GM18502 (cell line): ENCODE data around the gene DIDO1.
"Not testable (repeated sequence)": the region's sequence is repeated elsewhere in the genome, so short reads cannot be mapped to it uniquely, and the experiment has no call there.

Experiments used
- ATAC-seq: cut with Tn5 transposase; IDR thresholded peaks from one replicate; pipeline ENCODE4 v1.9.1; 2021; ENCODE audit warnings: mild to moderate bottlenecking; ENCODE audit not compliant: unreplicated experiment, poor library complexity

DIDO1 gene

DNA sequence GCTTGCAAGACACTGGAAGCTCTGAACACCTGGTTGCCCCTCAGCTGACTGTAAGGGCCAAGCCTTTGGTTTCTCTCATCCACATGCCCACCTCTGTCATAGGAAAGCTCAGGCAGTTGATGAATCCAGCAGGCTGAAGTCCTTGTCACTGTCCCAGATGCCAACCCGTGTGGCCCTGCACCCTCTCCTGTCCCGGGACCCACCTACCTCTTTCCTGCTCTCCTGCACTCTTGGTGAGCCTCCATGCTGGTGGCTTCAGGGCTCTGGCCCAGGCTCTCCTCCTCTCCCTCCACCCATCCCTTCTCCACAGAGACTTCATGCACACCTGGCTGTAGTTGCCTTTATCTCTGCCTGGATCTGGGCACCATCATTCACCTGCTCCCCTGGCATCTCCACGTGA is 7.7 kb upstream of the DIDO1 start:
- ATAC-seq: no peak

DNA sequence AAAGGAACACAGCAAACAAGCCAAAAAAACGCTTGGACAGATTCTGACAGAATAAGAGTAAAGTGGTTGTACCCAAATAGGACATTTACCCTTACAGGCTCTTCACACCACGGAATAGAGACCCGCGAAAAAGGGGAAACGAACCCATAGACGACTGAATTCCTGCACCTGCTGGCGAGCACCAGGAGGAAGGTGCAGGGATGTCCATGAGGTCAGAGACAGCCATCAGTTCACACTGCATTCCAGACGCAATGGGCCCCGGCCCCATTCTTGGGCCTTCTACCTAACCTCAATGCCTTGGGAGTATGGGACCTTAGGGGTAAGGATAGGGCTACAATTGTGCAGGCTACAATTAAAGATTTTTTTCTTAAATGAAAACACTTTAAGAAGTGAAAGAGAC is 5.2 kb upstream of the DIDO1 start:
- no peak for ATAC-seq

DNA sequence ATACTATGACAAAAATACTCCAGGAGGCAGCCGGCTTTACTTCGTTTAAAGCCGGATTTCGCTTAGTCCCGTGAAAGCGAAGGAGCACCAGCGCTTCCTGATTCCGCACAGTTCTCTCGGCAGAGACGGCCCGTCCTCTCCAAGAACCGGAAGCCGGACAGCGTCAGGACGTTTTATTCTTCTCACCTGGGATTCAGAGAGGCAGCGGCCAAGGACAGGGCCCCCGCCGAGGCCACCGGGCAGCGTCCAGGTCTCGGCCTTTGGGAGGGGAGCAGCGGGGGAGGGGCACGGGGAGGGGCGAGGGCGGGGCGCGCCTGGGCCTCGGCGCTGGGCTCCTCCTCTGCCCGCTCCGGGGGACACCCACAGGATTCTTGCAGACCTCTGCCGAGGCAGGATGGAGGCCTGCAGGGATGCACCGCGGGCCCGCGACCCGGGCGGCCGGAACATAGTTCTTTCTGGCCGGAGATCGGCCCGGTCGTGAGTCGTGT is 2.8 kb upstream of the DIDO1 start:
- ATAC-seq: no peak

DNA sequence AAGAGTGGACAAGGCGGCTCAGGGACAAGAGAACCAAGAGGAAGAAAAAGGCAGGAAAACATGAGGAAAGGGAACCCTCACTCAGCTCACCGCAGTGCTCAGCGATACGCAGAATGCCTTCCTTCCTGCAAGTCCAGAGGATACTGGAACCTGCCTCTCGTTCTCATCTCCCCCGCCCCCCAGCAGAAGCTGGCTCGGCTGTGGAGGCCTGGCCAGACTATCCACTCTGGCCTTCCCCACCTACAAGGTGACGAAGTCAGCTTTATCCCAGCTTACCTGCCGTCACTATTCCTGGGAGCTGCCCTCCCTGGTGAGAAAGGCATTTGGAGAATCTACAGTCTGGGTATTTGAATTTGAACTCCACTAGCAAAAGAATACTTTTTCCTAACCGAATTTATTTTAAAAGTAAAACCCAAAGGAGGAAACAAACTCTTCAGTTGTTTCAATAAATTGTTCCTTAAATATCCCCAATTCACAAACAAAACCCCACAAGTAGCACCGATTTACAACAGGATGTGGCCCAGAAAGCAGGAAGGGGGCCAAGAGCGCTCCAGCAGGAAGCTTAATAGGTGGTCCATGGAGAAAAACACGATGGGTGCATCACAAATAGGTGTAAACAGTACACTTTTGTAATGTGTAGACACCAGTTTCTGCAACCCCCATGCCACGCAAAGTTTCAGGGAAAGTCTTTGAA is 2.1 kb upstream of the DIDO1 start:
- no peak for ATAC-seq

DNA sequence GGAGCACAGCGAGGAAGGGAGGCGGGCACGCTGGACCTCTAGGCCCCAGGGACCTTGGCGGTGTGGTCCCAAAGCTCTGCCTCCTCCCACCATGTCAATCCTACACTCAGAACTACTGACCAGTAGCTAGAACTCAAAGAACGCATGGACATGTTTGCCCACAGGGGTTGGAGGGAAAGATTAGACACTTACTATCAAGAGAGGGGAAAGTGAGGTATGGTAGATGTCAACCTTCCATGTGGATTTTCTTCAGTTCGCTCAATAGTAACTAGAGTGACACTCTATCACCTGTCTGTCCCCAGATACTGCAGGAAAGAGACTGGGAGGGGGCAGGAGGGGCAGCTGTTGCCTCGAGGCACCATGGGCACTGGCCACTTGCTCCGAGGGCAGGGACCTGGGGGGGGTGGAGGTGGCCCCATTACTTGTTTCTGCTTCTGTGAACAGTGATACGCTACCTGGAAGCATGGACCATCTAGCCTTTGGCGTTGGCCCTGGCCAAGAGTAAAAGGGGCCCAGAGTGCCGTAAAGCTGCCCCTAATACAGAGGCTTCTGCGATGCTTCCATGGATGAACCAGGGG is 912 bp upstream of the DIDO1 start:
- no peak for ATAC-seq

DNA sequence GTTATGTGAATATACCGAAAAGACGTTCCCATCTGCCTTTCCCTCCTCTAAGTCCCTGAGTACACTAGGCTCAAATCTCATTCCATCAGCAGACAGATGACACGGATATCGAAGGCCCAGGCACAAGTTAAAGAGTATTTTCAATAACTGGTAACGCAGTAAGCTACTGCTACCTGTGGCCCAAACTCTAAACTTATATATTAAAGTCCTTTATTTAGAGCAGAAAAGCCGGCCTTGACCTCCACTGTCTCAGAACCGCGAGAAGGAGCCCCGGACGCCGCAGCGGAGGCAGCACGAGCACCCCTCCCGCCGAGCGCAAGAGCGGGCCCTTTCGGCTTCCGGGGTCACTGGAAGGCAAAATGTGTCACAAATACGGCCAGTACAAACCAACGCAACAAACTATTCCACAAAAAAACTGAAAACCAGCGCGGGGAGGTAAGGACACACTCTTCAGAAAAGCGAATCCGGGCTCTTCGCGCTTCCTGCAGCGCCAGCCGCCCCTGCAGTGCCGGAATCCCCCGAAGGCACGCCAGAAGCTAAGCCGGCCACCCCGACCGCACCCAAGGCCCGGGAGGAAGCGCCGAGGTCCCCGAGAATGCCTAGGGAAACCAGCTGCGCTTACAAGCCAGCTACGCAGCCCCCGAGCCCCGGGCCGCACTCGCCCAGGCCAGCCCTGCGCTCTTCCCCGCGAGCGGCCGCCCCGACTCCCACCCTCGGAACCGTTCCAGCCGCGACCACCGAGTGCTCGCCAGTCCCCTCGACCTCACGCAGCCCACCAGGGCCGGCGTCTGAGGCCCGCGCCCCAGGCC is 681 bp downstream of the DIDO1 start:
- peak; percentile 26 for ATAC-seq

DNA sequence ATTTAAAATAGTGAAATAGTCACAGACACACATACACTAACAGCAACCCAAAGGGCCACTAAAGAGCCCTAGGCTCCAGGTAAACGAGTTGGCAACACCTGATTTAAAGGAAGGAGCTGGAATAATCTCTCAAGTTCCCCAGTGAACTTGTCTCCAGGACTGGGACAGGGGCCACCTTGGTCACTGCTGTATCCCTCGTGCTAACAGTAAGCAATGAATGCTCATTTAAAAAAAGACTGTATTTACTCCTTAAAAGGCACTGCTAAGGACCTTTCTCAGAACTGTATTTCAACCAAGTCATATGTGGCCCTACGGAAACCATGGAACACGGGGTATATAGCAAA is 1.3 kb downstream of the DIDO1 start:
- no peak for ATAC-seq

DNA sequence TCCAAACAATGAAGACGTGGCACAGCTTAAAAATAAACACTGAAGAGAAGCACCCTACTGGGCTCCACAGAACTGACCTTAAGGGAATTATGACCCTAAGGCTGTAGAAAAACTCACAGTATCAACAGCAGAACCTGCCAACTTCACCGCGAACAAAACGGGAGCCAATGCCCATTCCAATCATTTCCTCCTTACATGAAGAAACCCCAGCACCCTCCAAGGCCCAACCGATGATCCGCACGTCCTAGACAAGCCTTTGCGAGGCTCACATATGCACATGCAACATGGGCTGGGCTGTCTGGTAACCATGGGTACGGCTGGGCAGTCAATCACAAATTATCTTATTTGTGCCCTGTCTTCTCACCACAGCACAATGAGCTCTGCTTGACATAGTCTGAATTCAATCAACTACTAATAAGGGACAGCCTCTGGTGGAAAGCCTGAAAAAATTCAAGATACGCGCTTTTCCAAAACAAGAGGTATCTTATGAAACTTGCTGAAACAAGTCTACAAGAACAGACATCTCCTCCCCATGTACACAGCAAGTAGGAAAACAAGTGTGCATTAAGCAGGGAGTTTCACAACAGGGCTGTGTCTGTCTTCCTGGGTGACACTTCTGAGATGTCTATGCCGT is 1.7 kb downstream of the DIDO1 start:
- no peak for ATAC-seq

DNA sequence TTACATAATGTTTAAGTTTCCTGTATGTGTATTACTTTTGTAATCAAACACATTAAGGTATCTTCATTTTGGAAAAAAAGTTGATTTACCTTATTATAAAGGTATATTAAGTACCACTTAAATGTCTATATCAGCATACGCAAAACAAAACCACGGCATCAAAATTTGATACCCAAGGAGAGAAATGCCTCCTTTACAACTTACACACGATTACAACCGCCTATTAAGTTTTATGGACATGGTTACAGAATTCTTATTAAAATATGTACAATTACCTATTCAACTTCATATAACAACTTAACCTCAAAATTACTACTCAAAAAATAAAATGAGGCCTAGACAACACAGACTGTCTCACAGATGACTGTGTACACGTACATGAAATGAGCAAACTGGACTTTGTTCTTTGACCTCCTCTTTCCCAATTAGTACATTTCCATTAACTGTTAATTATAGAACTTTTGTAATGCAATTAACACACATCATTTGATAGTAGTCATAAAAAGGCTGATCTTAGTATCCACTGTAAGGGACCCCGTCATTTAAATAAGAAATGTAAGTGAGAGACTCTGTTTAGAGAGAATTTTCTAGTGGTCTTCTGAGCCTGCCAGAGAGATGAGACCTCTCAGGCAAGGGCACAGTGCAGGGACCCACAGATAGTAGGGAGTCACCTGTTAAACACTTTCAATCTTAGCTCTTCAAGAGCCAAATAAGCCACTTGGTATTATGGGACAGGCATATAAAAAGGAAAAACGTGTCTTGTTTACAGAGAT is 2.5 kb downstream of the DIDO1 start:
- no peak for ATAC-seq

DNA sequence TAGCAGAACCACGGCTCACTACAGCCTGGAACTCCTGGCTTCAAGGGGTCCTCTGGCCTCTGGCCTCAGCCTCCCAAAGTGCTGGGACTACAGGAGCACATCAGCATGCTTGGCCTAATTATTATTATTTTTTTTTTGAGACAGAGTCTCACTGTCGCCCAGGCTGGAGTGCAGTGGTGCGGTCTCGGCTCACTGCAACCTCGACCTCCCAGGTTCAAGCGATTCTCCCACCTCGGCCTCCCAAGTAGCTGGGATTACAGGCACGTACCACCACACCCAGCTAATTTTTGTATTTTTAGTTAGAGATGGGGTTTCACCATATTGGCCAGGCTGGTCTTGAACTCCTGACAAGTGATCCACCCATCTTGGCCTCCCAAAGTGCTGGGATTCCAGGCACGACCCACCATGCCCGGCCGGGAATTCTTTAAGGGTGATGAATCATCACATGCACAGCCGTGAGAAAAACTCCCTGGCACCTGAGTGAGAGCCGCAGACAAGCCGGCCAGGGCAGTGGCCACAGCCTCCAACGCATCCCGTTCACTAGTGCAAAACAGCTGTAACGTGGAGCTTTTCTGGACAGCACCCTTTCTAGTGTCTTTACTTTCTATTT is 3.1 kb downstream of the DIDO1 start:
- ATAC-seq: not testable (repeated sequence)

DNA sequence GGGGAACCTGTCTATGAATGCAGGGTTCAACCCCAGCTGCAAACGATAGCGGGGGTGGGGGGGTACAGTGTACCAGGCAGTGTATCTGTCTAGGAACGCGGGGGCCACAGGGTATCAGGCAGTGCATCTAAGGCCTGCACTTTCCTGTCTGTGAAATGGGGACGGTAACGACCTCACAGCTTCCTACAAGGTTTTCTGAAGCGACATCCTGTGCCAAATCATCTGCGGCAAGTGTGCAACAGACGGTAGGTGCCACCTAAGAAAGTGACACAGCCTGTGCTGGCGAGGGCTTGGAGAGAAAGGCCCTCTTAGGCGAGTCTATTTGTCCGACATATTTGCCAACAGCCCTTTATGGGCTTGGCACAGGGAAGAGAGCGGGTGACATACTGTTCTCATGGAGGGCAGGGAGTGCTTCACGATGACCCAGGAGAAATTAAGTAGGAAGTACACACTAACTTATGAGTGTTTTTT is 3.8 kb downstream of the DIDO1 start:
- no peak for ATAC-seq

DNA sequence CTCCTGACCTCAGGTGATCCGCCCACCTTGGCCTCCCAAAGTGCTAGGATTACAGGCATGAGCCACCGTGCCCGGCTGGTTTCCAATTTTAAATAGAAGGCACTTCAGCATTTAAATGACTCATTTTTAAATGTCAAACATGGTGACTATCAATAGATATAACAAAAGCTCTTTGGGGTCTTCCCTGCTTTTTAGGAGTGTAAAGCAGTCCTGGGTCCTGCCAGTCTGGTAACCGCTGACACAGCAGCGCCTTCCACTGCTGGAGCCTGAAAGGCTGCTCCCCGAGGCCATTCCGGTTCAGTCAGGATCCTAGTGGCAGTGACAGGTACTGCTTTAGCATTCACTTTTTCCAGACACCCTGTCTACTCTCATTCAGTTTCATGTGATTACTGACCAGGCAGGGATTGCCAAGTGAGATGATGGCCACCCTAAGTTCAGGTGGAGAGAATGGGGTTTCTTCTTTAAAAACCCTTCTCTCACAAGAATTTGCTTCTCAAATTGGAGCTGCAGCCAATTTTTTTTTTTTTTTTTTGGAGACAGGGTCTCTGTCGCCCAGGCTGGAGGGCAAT is 5.1 kb downstream of the DIDO1 start:
- ATAC-seq: peak; percentile 43

DNA sequence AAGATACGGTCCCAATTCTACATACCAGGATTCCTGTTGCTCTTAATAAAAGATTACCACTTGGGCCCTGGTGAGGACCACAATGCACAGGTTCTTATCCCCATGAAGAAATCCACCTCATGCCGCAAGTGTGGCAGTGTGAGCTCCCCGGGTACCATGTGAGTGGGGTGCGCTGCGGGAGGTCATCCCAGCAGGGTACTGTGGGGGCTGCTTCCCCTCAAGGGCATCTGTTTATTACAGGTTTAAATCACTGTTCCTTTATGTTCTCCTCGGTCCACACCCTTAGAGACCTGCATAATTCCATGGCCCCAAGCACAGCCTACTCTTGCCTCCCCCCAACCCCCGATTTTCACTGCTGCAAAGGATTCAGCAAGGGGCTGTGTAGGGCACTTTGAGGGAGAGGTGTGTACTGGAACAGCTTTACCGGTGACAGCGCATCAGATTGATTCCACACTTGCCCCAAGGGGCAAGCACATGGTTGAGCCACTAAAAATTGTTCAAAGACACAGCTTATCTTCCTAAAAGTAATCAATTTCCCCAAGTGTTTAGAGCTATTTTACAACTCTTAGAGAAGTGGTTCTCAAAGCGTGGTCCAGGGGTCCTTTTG is 6.2 kb downstream of the DIDO1 start:
- no peak for ATAC-seq

DNA sequence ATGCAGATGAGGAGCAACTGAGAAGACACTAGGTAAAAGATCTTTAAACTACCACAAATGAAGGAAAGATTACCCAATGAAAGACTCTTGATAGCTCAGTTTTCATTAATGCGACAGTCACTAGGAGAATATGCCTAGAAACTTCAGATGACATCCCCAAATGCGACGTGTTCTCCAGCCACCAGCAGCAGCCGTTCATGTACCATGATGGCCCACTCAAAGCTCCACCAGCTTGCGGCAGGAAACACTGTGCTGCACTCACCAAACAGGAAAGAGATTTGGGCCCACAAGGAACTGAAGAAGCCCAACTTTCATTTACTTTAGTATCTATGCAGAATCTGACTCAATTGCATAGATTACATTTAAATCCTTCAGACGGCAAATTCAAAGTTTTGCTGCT is 7.5 kb downstream of the DIDO1 start:
- ATAC-seq: no peak

DNA sequence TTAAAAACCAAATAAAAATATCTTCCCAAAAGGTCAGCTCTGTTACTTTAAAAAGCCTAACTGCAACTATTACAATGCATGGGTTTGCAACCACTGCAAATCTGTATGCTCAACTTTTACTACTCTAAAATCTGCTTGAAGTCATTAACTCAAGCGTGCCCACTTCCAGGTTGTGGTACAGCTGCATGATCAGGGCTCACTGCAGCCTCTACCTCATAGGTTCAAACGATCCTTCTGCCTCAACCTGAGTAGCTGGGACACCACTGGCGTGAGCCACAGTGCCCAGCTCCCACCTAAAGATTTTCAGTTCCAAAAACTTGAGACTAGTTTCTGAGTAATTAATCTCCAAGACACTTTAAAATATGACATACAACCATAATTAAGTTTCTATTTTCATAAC is 8.2 kb downstream of the DIDO1 start:
- no peak for ATAC-seq

DNA sequence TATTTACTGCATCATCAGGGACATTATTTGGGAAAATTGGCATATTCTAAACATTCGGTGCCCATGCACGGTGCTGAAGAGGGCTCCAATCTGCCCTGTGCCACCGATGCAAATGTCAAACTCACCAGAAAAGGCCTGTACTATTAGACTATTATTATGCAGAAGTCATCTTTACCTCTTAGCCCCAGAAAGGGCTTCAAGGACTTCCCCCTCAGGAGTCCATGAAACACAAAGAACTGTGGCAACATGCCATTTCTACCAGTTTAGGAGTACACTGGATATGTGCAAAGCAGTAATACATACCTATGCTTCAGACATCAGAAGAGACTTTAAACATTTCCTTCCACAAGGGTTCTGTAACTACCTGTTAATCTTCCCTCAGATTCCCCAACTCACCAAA is 8.6 kb downstream of the DIDO1 start:
- no peak for ATAC-seq

DNA sequence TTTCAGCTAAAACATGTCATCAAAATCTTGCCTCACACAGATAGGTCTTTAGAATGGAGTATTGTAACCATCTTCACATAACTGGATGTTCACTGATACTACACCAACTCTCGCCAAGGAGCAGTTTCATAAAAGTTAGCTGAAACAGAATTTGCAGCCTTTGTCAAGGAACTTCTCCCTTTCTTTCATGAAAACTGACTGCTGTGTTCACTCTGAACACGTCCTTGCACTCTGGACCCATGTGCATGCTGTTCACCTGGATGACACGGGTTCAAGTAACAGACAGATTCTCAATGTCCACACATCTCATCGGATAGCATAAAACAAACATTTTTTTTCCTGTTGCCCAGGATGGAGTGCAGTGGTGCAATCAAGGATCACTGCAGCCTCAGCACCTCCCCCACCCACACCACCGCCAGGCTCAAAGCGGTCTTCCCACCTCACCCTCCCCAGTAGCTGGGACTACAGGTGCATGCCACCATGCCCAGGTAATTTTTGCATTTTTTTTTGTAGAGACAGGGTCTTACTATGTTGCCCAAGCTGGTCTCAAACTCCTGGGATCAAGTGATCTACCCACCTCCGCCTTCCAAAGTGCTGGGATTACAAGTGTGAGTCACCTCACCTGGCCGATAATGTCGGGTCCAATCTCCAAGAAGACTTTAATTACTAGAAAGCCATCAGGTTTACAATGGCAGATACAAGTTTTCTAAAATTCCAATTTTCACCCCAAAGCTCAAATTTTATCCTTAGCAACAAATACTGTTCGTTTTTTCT is 9.4 kb downstream of the DIDO1 start:
- ATAC-seq: no peak

DNA sequence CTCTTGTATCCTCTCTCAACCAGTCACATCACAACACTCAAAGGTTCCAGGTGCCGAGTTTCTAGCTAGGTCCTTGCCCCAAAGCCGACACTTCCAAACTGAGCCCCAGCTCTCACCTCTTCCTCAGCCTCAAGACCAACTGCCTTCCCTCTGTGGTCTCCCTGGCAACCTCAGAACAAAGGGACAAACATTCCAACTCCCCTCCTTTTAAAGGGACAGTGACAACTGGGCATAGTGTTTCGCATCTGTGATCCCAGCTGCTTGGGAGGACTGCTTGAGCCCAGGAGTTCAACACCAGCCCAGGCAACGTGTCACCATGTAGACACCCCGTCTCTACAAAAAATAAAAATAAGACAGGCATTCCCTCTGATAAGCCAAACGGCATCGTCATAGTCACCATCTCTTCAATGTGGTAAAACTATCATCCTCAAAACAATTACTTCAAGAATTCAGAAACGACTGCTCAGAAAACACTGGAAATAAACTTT is 11.3 kb downstream of the DIDO1 start:
- no peak for ATAC-seq
